ENCODE results near the gene COL12A1.

GRCh38 chr6:75178757-75179156 is 27.1 kb downstream of the COL12A1 start:
- TF ChIP-seq CTCF (IDR thresholded peaks at IDR 0.05) = no peak
- no peak for TF ChIP-seq POLR2AphosphoS5 (IDR thresholded peaks at IDR 0.05)
- TF ChIP-seq POLR2A (IDR thresholded peaks at IDR 0.05) = no peak

Data from breast epithelium (tissue), 3 donors.